Measurements from ENCODE around the gene PTGES3L.

The PTGES3L gene

DNA sequence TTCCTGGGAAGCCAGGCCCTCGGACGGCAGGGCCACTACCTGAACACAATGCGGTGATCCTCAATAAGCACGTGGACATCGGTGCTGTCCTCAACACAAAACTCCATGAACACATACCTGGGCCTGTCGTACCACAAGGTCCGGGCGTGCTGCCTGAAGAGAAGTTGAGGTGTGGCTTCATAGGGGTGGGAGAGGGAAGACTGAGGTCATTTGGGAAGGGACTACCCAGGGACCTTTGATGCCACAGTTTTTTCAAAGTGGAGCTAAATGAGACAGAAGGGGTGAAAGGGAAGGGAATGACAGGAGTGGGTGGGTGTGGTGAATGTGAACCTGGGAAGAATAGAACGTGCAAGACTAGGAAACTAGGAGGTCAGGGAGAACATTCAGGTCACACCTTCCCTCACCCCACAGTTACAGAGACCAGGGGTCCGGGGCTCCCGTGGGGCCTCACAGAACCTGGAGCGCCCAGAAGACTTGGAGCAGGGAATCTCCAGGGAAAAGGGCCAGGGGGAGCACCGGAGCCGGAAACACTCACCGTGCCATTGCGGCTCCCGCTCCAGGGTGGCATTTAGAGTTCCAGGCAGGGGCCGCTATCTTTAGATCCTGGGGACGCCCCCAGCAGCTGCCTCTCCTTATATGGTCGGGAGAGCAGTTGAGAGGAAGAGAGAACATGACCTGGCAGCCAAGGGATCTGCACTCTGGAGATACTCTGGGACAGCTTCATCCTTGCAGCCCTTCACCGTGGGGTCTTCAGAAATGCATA is at the start of gene PTGES3L:
Gene PTGES3L (minus strand): TSS at position 570 of the 763 bp plus-strand sequence. CDS start 27 bp downstream, at position 543.
- DNase-seq = peak; percentile 25

DNA sequence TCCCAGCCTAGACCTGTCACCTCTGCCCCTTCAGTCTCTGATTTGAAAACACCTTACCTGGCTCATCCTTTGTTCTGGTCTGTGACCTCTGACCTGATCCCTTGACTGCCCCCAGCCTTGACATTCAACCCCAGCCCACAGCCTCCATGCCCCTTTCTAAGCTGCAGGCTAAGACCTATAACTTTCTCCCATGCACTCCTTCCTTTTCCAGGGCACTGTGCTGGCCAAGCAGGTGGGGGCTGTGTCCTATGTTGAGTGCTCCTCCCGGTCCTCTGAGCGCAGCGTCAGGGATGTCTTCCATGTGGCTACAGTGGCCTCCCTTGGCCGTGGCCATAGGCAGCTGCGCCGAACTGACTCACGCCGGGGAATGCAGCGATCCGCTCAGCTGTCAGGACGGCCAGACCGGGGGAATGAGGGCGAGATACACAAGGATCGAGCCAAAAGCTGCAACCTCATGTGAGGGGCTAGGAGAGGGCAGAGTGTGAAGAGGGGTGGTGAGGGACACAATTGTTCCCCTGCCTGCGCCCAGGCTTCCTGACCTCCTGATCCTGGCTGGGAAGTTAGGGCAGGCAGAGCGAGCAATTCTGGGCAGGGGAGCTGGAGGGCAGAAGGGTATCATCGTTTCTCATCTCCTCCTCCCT is 48.5 kb upstream of the PTGES3L start:
- DNase-seq = no peak

DNA sequence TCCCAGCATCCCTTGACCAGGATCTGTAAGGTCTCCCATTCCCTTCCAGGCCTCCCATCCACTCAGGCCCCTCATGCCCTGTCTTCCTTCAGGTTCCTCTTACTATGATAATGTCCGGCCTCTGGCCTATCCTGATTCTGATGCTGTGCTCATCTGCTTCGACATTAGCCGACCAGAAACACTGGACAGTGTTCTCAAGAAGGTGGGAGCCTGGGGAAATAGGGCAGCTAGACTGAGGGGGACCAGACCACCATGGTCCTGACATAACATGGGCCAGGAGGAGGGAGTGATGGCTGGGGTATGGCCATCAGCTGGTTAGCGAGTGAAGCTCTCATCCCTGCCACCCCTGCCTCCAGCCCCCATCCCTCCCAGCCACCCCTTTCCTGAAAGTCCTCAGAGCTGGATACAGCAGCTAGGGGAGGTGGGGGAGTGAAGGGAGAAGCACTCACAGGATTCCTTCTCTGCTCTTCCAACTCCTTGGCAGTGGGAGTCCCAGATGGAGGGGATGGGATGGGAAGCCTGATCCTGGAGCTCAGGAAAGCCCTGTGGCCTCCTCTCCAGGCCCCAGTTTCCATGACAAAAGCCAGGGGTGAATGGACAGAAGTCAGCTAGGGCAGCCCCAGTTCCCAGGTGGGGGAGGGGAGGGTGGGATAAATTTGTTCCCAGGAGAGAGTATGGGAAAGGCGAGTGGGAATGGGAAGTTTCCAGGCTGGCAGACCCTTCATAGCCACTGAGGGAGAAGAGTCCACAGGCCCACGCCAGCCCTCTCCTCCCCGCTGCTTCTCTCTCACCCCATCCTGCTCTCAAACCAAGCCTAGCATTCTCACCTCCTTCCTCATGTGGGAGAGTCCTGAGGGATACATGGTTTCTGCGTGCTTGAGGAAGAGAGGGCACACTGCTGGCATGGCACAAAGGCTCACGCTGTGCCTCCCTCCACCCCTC is 47.5 kb upstream of the PTGES3L start:
- no peak for DNase-seq

DNA sequence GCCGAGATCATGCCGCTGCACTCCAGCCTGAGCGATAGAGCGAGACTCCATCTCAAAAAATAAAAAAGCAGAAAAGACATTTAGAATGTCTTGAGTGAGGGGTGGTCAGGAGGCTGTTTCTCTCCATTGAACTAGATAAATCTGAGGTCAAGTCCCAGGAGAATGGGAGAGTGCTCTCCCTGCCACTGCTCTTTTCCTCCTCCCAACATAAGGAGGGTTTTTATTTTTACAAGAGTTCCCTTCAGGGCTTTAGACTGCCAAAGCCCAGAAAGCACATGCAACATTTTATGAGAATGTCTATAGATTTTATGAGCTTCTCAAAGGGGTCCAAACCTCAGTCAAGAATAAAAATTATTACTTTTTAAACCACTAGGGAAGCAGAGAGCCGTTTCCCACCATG is 46.7 kb upstream of the PTGES3L start:
- no peak for DNase-seq

DNA sequence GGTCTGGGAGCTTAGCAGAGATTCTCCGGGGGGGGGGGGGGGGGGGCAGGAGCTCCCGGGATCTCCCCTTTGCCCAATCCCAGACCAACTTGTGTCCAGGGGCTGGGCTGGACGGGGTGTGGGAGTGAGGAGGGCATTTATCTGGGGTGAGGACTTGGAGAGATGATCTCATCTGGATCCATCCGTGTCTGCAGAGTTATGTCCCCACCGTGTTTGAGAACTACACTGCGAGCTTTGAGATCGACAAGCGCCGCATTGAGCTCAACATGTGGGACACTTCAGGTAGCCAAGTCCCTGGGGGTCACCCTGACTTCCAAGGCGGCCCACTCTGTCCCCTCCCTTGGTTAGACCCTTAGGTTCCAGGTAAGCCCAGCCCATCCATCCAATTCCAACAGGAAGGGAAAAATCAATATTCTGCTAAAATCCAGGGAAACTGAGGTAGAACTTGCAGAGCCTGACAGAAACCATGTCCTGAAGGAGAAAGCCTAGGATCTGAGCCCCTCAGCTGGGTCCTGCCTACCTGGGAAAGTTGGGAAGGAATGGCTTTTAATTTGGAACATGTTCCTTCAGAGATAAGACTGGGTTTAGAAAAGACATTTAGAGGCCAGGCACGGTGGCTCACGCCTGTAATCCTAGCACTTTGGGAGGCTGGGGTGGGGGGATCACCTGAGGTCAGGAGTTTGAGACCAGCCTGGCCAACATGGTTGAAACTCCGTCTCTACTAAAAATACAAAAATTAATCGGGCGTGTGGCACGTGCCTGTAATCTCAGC is 46.1 kb upstream of the PTGES3L start:
- no peak for DNase-seq

DNA sequence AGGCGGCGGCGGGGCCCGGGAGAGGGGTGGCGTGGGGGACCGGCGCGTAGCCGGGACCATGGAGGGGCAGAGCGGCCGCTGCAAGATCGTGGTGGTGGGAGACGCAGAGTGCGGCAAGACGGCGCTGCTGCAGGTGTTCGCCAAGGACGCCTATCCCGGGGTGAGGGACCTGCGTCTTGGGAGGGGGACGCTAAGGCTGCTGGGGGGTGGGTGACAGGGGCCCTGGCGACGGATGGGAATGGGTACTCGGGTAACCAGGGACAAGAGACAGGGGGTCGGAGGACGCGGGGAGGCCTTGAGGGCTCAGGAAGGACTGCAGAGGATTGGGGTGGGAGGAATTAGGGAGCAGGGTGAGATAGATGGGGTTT is 45.4 kb upstream of the PTGES3L start:
- DNase-seq = no peak

DNA sequence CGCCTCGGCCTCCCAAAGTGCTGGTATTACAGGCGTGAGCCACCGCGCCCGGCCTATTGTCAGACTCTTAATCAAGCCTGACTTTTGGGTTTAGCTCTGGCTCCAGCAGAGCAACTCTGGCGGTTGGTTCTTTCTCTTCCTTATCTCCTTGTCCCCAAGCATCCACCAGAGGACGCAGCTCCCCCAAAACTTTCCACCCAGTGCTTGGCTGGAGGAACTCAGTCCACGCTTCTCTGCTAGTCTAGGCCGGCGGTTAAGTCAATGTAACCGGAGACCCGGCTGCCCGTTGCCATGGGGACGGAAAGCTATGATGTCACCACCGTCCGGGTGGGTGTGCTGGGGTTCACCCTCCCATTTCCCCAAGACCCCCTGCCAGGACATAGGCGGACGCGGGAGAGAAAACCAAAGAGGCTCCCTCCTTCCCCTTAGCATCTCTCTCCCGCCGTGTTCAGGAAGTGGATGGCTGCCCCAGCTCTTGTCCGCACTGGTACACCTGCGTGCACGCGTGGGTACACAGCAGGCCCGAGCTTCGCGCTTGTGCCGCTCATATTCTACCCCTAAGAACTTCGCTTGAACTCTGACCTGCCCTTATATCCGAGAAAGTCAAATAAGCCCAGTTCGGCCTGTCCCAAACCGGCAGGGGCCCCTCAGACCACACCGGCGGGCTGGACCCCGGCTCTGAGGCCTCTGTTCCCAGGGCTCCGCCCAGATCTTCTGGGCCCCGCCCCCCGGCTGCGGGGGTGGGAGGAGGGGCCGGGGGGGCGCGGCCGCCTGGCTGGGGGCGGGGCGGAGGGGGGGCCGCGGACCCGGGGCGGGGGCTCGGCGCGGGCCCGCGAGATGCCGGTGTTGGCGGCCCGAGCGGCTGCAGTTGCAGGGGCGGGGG is 44.8 kb upstream of the PTGES3L start, which contains the start of gene RND2:
Gene RND2 (plus strand): TSS at position 825 of the 883 bp plus-strand sequence. CDS start 117 bp downstream, outside the sequence.
- peak; percentile 81 for DNase-seq

DNA sequence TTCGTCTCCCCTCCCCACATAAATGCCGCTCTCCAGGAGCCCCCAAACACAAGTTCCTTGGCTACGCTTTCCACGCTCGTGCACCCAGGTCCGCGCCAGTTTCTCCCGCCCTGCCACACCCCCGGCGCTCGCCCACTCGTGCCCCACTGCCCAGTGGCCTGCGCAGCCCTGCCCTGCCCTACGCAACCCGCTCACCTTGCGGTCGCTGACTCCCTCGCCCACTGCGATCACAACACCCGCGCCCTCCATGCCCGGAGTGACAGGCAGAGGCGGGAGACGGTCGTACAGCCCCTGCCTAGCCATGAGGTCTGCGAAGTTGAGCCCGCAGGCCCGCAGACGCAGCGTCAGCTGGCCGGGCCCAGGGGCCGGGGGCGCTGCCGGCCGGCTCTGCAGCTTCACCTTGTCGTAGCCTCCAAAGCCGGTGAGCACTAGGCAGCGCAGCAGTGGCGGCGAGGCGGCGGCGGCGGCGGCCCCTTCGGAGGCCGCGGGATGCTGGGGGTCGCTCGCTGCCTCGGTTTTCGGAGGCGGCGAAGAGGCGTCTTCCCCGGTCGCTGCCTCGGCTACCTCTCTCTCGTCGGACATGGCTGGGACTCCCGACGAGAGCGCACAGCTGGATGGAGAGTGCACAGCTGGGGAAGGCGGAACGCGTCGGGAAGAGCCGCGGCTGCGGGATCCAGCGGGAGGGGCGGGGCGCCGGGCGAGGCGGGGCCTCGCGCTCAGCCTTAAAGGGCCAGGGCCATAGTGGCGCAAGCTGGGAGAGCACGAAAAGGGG is 42.0 kb upstream of the PTGES3L start, which contains the start of gene VAT1:
Gene VAT1 (minus strand): TSS at position 645 of the 772 bp plus-strand sequence. CDS start 63 bp downstream, at position 582.
- DNase-seq = peak; percentile 73

DNA sequence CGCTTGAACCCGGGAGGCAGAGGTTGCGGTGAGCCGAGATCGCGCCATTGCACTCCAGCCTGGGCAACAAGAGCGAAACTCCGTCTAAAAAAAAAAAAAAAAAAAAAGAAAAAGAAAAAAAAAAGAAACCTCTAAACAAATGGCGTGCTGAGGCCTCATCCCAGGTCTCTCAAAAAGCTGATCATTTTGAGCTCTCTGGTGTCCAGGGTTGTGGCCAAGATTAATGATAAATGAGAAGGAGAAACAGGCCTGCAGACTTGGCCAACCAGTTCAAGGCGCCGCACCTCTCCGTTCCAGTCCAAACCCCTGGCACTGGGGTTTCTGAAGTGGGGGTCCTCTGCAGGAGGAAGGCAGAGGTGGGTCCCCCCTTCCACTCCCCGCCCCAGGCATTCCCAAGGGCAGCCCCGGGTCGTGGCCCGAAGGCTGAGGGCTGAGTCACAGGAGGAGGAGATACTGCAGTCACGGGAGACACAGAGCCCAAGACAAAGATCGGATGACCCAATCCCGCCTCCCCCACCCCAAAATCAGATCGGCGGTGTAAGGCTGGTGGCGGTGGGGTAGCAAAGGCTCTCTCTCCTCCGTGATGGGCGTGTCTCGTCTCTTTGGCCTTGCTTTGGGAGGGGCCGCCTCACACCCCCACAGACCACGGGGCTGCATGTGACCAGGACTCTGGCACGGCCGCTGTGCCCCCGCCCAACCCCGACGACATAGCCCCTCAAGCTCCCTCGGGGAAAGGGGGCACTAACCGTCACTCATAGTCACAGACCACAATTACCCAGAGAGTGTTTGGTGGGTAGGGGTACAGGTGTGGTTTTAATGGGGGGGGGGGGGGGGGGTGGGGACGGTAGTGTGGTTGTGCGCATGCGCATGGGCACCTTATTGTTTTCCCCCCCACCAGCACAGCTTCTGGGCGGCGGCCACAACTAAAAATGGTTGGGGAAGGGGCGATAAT is 41.2 kb upstream of the PTGES3L start:
- DNase-seq = peak; percentile 39

DNA sequence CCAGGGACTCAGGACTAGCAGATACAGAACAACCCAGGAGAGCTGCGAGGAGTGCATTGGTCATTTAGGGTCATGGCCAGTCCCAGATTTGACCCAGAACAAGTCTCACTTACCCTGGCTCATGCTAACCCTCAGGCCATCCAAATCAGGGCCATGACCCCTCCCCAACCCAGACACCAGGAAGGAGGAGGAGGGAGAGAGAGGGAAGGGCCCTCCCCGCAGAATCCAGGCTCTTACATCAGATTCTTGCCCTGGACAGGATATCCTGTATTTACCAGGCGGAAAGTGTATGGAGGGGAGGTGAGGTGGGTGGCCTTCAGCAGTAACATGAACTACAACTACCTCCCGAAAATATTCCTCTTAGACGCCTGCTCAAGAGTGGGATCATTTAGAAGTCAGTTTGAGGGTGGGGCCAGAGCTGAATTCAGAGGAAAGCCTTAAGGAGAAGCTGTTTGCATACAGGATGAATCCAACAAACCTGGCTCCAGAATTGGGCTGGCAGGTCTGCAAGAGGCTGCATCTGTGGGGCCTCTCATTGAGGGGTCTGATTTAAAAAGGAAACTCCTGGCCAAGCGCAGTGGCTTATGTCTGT is 40.2 kb upstream of the PTGES3L start:
- no peak for DNase-seq

DNA sequence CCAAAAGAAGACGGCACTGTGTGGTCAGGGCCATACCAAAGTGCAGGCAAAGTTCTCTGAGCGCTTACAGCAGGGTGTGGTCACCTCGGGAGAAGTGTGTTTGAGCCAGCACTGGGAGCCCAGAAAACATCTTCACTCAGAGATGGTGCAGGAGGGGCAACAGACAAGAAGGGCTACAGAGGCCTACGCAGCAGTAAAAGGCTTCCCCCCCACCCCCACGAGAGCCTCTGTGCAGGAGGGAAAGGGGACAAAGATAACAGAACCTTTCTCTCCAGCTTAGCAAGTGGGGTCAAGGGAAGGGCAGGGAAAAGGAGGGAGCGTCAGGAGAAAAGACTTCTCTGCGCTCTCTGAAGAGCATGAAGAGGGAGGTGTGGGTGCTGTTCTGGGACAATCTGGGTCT is 39.5 kb upstream of the PTGES3L start:
- no peak for DNase-seq

DNA sequence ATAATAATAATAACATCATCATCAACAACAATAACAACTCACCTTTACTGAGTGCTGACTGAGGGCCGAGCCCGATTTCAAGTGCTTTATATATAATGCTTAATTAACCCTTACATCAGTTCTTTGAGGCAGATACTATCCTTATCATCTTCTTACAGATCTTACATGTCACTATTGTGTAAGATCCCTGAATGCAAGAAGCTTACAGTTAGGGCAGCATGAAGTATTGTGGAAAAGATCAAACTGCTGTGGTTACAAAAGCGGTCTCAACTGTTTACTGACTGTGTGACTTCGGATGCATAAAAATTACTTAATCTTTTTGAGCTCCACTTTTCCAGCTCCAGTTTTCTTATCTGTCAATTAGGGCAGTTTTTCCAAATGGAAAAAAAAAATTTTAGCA is 39.1 kb upstream of the PTGES3L start:
- no peak for DNase-seq

DNA sequence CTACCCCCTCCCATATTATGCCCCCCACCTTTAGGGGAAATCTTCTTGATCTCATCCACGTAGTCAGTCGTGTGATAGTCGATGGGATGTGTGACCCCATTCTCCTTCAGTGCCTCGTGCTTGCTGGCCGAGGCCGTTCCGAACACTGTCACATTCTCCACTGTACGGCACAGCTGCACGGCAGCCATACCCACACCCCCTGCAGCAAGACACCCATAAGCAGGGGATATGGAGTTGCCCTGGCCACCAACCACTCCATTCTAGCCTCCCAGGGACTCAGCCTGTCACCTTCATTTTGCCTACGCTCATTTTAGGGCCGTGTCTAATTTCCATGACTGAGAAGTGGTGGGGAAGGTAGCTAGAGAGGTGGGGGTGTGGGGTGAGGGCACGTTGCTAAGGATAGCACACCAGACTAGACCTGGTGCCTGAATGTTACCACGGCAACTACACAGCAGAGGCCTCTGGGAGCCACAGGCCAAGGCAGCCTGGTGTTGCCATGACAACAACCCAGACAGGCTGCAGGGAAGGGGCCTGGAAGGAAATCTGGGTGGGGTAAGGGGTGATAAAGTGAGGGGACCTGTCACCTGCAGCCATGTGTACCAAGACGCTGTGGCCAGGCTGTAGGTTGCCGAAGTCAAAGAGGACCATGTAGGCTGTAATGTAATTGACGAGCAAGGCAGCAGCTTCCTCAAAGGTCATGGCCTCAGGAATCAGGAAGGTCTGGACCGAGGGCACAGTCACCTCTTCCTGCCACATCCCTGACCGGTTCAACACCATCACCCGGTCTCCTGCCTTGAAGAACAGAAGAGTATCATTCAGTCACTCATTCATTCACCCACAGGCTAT is 38.4 kb upstream of the PTGES3L start:
- DNase-seq = peak; percentile 24

DNA sequence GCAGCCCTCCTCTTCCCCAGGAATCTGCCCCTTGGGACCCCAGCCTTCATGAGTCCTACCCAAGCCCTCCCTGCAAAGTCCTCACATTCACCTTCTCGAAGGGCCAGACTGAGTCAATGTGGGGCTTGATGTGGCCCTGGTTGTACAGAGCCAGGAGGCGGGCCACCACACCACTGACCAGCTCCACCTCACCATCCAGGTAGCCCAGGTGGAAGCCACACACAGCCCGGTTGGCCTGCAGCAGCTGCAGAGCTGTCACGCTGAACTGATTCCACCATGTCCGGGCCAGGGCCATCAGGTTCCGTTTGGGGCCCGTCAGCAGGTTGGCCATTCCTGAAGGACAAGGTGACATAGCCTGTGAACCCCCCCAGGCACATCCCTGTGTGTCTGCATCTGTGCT is 36.3 kb upstream of the PTGES3L start:
- DNase-seq = no peak

DNA sequence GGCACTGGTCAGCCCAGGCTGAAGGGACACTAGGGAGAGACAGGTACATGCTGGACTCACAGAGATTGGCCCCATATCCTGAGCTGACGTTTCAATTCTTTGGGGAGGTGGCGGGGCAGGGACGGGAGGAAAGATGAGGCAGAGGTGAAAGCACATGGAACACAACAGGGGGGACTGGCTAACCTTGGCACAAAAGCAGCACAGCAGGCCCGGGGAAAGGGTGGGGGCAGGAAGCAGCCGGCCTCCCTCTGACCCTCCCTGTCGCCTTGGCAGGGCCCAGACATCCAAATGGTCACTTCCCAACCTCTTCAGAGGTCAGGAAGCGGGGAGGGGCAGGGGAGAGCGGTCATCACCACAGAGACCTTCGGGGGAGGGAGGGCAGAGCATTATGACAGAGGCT is 35.7 kb upstream of the PTGES3L start:
- no peak for DNase-seq

DNA sequence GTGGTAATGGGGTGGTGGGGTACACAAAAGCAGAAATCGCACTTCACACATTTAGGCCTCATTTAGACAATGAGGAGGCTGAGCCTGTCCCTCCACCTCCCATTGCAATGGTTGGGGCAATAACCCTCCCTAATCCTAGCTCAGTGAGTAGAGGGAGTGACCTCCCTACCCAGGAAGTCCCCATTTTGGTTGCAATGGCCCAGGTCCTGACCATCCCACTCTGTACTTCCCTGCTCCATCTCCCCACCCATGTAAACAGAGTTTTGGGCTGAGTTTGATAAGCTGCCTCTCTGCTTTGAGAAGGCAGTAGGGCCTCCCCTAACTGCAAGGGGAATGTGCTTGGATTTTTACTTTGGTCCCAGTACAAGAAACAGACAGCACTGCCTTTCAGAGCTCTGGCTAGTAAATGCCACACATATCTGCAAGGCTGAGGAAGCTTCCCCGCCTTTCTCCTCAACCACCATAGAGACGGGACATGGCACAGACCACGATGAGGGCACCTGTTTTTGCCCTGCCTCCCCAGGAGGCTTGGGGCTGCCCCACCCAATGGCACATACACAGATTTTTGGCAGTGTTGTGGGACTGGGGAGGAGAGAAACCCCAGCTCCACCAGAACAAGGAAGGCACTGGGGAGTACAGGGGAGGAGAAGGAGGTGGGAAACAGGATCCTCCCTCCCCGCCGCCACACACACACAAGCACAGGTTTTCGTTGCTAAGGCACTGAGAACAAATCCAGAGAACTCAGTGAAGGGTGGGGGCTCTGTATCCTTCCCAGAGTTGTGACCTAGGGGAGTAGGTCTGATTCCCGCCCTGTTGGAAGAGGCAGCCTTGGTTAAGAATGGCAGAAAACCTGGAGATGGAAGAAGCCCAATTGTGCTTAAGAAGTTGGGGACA is 35.0 kb upstream of the PTGES3L start:
- no peak for DNase-seq

All from activated naive CD4-positive, alpha-beta T cell treated with Interleukin-2 at 50 U/mL for 16 hours (primary cell).